IPS-NIHi7 (cell line): Measurements from ENCODE around the gene ADSS2.
"Not testable (repeated sequence)": the region's sequence is repeated elsewhere in the genome, so short reads cannot be mapped to it uniquely, and the experiment has no call there.

ENCODE experiments used
- DNase-seq: peaks from one replicate; pipeline ENCODE4 v3.0.0; 2012; ENCODE audit warnings: mixed read lengths; ENCODE audit errors: extremely low spot score

Gene ADSS2

GRCh38 chr1:244395965-244396364, 55.7 kb downstream of the ADSS2 start:
- DNase-seq: no peak

- no peak for DNase-seq
Observed at GRCh38 chr1:244394826-244395765, 56.6 kb downstream of the ADSS2 start.

- DNase-seq: no peak
Observed at GRCh38 chr1:244394346-244394745, 57.4 kb downstream of the ADSS2 start.

DNA sequence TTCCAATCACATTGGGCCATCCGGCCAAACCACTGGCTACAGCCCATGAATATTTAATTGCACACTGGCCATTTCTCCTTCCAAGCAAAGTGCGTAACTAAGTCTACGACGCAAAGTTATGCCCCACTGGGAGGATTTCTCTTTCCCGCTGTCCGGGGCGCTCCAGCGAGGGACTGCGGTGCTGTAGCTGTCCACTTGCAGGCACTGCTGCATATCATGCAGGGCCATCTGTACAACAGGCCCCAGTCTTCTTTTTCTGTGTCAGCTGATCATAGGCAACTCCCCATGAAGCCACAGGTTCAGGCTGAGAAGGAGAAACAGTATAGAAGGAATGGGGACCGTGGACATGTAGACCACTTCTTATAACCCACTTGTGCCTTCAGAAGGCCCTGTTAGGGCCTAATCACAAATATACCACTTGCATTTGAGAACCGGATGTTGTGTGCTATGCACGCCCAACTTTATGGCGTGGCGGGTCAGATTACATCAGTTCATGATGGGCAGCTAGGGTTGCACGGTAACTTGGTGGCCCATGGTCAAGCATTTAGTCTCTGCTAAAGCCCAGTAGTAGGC, 58.0 kb downstream of the ADSS2 start:
- DNase-seq: no peak

DNA sequence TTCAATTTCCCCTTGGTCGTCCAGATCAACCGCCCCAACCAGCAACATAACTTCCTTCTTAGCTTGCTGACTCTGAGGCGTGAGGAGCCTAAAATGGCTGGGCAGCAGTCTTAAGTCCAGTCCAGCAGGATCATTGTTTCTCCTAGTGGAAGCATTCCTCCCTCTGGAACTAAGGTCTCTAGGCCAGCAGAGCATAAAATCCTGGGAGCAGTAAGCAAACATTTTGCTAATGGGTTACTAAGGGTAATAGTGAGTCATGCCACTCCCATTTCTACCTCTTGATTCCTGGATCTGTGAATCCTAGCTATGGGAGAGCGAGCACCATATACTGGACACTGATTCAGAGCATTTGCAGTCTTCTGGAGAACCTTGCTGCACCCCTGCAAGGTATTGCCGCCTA, 59.9 kb downstream of the ADSS2 start:
- no peak for DNase-seq

- DNase-seq: no peak
Observed at GRCh38 chr1:244388961-244389360, 62.7 kb downstream of the ADSS2 start.

GRCh38 chr1:244387415-244387814, 64.3 kb downstream of the ADSS2 start:
- DNase-seq: no peak

- no peak for DNase-seq
Observed at GRCh38 chr1:244386595-244386994, 65.1 kb downstream of the ADSS2 start.

GRCh38 chr1:244384066-244384465, 67.6 kb downstream of the ADSS2 start:
- no peak for DNase-seq

- no peak for DNase-seq
Observed at GRCh38 chr1:244383278-244383884, 68.3 kb downstream of the ADSS2 start.

- DNase-seq: no peak
Observed at GRCh38 chr1:244381878-244382565, 69.7 kb downstream of the ADSS2 start.

DNA sequence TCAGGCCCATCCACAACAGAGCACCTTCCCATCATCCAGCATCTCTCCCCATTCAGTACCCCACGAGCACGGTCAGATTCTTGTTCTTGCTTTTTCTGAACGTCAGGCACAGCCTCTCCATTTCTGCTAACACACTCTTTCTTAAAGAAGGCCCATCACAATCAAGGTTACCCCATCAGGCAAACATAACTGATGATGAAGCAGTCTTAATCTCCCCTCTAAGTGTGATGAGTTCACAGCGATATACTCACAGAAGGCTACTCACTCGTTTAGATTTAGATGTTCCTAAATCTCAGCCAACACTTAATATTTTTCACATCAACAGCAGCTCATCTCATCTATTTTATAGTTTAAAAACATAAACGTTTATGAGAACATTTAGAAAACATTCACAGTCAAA, 75.6 kb downstream of the ADSS2 start:
- DNase-seq: no peak

DNA sequence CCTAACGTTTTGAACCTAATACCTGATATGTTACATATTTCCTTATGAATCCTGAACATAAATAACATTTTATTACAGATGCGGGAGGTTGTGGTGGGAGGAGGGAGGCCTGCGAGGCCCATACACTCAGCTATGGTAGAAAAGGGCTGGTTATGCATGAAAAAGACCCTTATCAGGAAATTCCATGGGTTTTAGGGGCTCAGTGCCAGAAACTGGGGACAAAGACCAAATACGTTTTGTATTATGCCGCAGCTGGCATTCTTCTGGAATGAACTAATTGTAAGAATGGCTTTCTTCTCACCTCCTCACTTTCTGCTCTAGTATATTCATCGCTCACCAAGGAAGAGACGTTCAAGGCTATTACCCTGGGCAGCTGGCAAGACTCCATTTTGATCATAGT, 76.7 kb downstream of the ADSS2 start:
- DNase-seq: no peak

- DNase-seq: not testable (repeated sequence)
Observed at GRCh38 chr1:244374484-244374883, 77.2 kb downstream of the ADSS2 start.

DNA sequence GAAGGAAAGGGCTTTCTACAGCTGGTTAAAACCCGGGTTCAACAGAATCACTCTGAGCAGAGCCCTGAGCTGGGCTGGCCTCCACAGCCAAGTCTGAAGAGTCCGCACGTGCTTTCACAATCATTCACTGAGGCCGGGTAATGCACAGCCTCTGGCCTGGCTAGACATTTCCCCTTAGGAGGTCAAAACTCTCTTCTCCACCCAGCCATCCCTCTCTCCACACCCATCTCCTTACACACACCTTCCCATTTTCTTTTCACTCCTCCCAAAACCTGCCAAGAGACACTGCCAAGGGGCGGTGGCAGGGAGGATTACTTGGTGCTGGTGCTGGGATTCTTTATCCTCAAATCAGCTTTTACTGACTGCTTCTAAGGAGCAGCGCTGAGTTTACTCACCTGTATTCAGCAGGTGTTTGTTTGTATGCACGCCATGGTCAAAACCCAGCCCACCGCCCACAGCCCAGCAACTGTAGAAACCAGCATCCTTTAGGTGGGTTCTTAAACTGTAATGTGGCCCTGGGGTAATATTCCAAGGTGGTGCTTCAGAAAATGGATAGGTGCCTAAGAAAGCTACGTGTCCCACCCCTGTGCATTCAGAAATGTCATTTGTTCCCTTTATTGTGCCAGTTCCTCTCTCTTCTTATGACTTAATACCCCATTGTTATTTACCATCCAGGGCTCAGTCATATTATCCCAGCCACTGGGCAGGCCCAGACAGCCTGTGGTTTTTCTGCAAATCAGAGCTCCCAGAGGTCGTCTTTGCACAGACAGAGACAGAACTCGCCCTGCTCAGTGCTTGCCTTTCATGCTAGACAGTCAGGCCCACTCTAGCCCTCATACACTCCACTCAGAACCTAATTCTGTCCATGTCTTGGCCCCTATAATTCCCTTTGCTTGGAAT, 80.2 kb downstream of the ADSS2 start:
- no peak for DNase-seq

GRCh38 chr1:244370060-244370637, 81.6 kb downstream of the ADSS2 start:
- no peak for DNase-seq

DNA sequence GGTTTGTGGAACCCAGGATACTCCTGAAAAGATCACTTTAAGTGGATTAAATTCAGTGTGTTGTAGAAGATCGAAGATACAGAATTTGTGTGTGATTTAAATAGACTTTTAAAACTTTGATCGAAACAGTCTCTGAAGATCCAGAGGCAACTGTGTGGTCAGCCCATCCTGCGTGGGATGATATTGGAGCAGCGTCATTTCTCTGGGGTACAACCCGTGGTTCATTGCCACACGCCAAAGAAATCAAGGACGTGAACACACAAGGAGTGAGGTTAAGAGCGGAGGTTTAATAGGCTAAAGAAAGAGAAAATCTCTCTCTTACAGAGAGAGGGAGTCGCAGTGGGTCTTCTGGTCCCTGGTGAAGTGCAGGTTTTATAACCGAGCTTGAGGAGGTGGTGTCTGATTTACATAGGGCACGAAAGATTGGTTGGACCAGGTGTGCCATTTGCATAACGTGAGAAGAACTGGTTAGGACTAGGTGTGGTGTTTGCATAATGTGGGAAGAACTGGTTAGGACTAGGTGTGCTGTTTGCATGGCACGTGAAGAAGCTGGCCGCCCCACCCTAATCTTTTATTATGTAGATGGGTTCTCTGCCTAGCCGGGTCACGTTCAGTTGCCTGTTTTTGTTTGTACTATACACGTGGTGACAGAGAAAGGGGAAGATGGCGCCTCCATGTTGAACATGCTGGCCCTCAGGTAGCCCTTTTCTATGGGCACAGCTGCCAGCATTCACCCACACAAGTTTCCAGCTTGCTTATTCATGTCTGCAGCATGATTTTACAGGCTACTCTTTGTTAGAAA, 82.3 kb downstream of the ADSS2 start:
- no peak for DNase-seq

DNA sequence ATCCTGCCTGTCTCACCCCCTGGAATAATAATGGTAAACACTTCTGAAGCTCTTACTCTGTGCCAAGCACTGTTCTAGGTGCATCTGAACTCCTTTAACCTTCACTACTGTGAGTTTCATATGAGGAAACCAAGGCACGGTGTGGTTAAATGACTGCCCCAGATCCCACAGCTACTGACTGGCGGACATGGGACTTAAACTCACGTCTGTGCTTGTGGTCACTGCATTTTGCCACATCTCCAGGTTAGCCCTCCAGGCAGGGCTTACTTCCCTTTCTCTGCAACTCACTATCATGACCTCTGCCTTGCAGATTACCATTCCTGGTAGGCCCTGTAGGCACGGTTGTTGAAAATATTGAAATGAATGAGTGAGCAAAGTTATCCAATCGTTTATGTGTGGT, 83.4 kb downstream of the ADSS2 start:
- no peak for DNase-seq

- no peak for DNase-seq
Observed at GRCh38 chr1:244367399-244368114, 84.2 kb downstream of the ADSS2 start.
